ENCODE data around the gene EDAR. TPM values are rescaled to one million over a fixed set of nuclear protein-coding genes. Genes with fewer than 3 reads are reported as not detected.

The EDAR gene
- total RNA-seq, 1 donor from 2014 or later, result 0.12 TPM

GRCh38 chr2:109000738-109001137 is 11.7 kb upstream of the EDAR start:
- H3K9me3 ChIP-seq, result no peaks in the 10 kb centered on the region
- no peak overlapping the region for H3K4me3 ChIP-seq
- ATAC-seq (no peak), DNase-seq (no peak)
- TF ChIP-seq CTCF (IDR thresholded peaks at IDR 0.05), result no peak
- intact Hi-C loops (cut with DNase I), result no loop called here
- no peaks in the 10 kb centered on the region for H3K36me3 ChIP-seq
- no peaks in the 10 kb centered on the region for H3K27me3 ChIP-seq (ENCODE audit: low read depth)
- H3K4me1 ChIP-seq, result no peaks in the 10 kb centered on the region
- H3K27ac ChIP-seq, result no peak overlapping the region

- intact Hi-C loops (cut with DNase I), result no loop called here
- no peak for TF ChIP-seq CTCF (IDR thresholded peaks at IDR 0.05)
- no peak for ATAC-seq
Observed at GRCh38 chr2:108998911-108999310, 9.9 kb upstream of the EDAR start.

GRCh38 chr2:108994178-108994577 is 5.2 kb upstream of the EDAR start:
- Histone ChIP-seq H3K9me3 (no peaks in the 10 kb centered on the region), H3K36me3 (no peaks in the 10 kb centered on the region), H3K27ac (no peak overlapping the region), H3K4me3 (no peak overlapping the region), H3K4me1 (no peaks in the 10 kb centered on the region), H3K27me3 (ENCODE audit: low read depth) (no peaks in the 10 kb centered on the region)
- intact Hi-C loops (cut with DNase I), result no loop called here
- no peak for TF ChIP-seq CTCF (IDR thresholded peaks at IDR 0.05)
- DNase-seq, result no peak
- no peak for ATAC-seq

More at GRCh38 chr2:108998911-108999310, 9.9 kb upstream of the EDAR start:
- Histone ChIP-seq H3K9me3 (no peaks in the 10 kb centered on the region), H3K4me3 (no peak overlapping the region), H3K36me3 (no peaks in the 10 kb centered on the region), H3K4me1 (no peaks in the 10 kb centered on the region), H3K27me3 (ENCODE audit: low read depth) (no peaks in the 10 kb centered on the region), H3K27ac (no peak overlapping the region)
- no peak for DNase-seq

- intact Hi-C loops (cut with DNase I), result no loop called here
- Histone ChIP-seq H3K27me3 (ENCODE audit: low read depth) (no peaks in the 10 kb centered on the region), H3K9me3 (no peaks in the 10 kb centered on the region), H3K4me1 (no peaks in the 10 kb centered on the region), H3K27ac (no peak overlapping the region), H3K4me3 (no peak overlapping the region), H3K36me3 (no peaks in the 10 kb centered on the region)
- ATAC-seq, result no peak
- TF ChIP-seq CTCF (IDR thresholded peaks at IDR 0.05), result no peak
- no peak for DNase-seq
Observed at GRCh38 chr2:108993095-108993937, 4.3 kb upstream of the EDAR start.

GRCh38 chr2:108988076-108988795 is 784 bp downstream of the EDAR start:
- no peak overlapping the region for H3K27ac ChIP-seq
- H3K4me1 ChIP-seq, result no peaks in the 10 kb centered on the region
- peaks cover 13% of the 10 kb centered on the region for H3K27me3 ChIP-seq (ENCODE audit: low read depth)
- H3K9me3 ChIP-seq, result no peaks in the 10 kb centered on the region
- ATAC-seq (peak in 1 of 2 donors; percentile 65), DNase-seq (no peak)
- intact Hi-C loops (cut with DNase I), result no loop called here
- H3K4me3 ChIP-seq, result peak overlapping the region; percentile 23
- no peak for TF ChIP-seq CTCF (IDR thresholded peaks at IDR 0.05)
- H3K36me3 ChIP-seq, result no peaks in the 10 kb centered on the region
